ACHN (cell line): ENCODE measurements around the gene LILRA5.
"Not testable (repeated sequence)": the region's sequence is repeated elsewhere in the genome, so short reads cannot be mapped to it uniquely, and the experiment has no call there.

ENCODE experiments used
- DNase-seq: peaks from one replicate; pipeline ENCODE4 v3.0.0-alpha.2; 2015
- in situ Hi-C: cut with HindIII; loops from 2 replicates; pipeline ENCODE4 v1.10.0; 2017; ENCODE audit warnings: low sequenced_read_pairs, low pct_ligation_motif_present, low pct_unique_long_range_greater_than_20kb

The LILRA5 gene

DNA sequence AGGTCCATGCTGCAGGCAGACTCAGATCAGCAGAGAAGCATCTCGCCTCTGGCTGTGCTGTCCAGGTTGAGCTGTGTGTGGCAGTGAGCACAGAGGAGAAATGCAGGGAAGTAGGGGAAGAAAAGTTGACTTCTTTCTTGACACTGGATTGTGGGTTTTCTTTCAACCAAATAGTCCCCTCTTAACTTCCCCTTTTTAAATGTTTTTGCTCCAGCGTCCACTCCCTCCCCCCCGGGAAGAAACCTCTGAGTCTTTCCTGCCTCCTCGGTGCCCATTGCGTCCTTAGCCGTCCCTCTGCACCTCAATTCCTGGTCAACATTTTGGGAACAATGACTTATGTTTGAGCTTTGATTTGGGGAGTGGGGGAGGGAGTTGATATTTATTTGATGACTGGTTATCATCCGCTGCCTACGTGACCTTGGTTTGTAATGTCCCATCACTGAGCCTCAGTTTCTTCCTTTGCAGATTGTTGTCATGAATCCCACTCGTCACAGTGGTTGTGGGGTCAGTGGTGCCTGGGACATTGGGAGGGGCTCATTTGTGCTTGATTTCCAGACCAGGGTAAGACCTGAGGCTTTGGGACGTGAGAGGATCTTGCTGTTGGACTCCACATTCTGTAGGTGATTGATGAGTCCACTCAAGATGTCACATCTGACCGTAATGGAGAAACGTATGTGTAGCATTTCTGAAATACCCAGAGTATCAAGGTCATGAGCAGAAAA lies 31.8 kb downstream of the LILRA5 start, which contains the start of gene LILRB2:
Gene LILRB2, minus strand, starts transcription at position 104 of the 722 bp plus-strand sequence. CDS start 614 bp downstream, outside the sequence.
- in situ Hi-C loops = no loop called here
- DNase-seq = no peak

- in situ Hi-C loops, DNase-seq: not testable (repeated sequence)
These were observed 32.5 kb downstream of the LILRA5 start for GRCh38 chr19:54280441-54280840.

DNA sequence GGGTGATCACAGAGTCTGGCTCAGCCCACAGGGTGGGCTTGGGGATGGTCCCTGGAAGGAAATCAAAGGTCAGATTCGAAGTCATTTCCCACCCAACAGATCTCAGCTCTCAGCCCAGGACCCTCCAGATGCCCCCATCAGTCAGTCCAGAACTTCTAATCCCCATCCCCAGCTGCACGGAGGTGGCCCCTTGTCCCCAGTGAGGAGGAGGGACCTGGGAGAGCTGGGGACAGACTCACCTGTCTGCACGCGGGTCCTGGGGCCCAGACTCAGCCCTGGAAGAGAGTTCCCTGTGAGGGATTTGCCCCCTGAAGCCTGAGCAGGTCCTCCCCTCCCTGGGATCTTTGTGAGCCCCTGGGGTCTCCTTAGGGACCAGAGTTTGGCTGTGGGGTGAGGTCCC lies 32.9 kb downstream of the LILRA5 start:
- in situ Hi-C loops = not testable (repeated sequence)

GRCh38 chr19:54279406-54279962 lies 33.5 kb downstream of the LILRA5 start:
- in situ Hi-C loops = no loop called here

More for the DNA sequence above, 32.9 kb downstream of the LILRA5 start:
- not testable (repeated sequence) for DNase-seq

DNA sequence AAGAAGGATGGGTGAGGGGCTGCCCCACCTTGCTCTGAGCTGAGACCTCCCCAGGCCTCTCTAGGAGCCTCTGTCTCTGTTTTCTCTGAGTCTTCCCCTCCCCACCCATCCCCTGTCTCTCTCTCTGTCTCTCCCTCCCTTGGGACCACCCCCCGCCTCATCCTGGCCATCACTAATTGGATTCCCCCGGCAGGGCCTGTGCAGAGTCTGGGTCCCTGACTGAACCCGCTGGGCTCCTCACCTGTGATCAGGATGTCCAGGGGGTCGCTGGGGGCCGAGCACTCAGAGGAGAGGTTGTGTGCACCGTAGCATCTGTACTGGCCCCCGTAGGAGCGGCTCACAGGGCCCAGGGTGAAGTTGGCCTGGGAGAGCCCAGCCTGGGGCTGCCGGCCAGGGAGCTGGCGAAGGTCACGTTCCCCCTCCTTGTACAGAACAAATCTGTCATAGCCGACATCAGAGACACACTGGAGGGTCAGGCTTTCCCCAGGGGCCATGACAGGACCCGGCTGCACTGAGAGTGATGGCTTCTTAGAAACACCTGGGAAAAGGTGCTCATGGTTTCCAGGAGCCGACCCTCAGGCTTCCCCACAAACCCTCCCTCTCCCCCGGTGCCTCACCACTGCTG lies 34.3 kb downstream of the LILRA5 start:
- DNase-seq, in situ Hi-C loops: not testable (repeated sequence)

More at GRCh38 chr19:54279406-54279962, 33.5 kb downstream of the LILRA5 start:
- no peak for DNase-seq

DNA sequence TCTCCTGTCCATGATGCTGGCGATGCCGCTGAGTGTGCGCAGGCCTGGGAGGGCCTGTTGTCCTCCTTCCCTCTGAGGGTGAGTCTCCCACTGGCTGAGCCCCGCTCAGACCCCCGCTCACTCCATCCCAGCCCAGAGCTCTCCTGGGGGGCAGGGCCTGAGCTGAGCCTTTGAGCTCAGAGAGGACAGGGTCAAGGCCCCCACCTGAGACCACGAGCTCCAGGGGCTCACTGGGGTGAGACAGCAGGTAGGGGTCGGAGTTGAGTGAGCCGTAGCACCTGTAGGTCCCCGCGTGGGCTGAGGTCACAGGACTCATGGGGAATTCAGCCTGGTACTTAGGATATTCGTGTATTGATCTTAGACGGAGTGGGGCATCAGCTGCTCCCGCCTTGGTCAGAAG lies 34.9 kb downstream of the LILRA5 start:
- in situ Hi-C loops, DNase-seq: not testable (repeated sequence)

DNA sequence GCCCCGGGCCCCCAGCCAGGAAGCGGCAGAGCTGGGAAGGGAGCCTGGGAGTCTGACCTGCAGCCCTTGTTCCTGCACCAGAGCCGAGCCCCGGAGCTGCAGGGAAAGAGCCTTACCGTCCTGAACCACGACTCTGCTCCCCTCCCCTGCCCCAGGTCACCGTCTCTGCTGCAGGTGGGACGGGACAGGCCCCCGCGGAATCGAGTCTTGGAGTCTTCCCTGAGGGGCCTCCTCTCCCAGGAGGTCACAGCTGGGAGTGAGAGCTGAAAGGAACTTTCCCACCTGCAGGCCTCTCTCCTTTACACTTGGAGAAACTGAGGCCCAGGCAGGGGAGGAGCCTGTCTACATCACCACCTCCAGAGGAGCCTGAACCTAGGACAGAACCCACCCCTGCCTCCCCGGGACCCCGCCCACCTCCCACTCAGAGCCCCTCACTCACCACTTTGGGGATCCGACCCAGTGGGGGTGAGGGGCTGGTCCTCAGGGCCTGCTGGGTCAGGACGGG lies 35.8 kb downstream of the LILRA5 start:
- DNase-seq, in situ Hi-C loops: not testable (repeated sequence)

DNA sequence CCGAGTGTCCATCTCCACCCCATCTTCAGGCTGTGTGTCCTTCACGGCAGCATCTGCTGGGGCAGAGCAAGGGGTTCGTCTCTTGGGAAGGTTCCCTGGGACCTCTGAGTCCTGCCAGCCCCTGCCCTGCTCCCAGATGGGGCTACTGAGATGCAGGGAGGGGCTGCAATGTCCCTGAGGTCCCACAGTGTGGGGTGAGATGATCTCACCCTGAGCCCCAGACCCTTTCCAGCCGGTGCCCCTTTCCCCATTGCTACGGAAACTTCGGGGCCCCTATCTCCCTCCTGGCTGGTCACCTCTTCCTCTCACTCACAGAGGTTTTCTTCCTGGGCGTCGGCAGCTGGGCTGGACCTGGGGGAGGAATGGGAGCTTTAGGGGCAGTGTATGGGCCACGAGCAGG lies 37.0 kb downstream of the LILRA5 start:
- in situ Hi-C loops = no loop called here
- DNase-seq = no peak

DNA sequence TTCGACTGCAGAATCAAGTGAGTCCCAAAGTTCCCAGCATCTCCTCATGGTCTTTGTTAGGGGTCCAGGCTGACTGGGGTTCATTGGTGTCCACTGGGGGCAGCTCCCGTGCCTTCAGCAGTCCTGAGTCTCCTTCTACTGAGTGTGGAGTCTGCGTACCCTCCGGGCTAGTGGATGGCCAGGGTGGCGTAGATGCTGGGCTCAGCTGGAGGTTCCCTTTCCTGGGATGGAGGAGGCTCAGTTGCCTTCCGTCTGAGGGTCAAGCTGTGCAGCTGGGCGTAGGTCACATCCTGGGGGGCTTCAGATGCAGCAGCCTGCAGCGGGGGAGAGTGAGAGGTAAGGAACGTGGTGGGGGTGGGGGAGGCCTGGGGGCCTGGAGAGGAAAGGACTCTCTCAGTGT lies 38.5 kb downstream of the LILRA5 start:
- DNase-seq, in situ Hi-C loops: not testable (repeated sequence)

- DNase-seq = no peak
- in situ Hi-C loops = no loop called here
These were observed 39.1 kb downstream of the LILRA5 start for GRCh38 chr19:54273821-54274220.

- DNase-seq, in situ Hi-C loops: not testable (repeated sequence)
These were observed 40.8 kb downstream of the LILRA5 start for GRCh38 chr19:54272181-54272580.

DNA sequence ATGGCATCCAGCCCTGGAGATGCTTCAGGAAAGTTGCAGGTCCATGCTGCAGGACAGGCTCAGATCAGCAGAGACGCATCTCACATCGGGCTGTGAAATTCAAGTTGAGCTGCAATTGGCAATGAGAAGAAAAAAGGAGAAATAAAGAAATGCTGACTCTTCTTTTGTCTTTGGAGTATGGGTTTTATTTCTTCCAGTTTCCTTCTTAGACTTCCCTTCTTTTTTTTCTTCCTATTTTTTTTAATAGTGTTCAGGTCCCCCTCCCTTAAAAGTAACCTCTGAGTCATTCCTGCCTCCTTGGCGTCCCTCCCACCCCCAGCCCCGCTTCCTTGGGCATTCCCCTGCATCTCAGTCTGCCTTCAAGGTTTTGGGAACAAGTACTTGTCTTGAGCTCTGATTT lies 41.4 kb downstream of the LILRA5 start:
- DNase-seq, in situ Hi-C loops: not testable (repeated sequence)

DNA sequence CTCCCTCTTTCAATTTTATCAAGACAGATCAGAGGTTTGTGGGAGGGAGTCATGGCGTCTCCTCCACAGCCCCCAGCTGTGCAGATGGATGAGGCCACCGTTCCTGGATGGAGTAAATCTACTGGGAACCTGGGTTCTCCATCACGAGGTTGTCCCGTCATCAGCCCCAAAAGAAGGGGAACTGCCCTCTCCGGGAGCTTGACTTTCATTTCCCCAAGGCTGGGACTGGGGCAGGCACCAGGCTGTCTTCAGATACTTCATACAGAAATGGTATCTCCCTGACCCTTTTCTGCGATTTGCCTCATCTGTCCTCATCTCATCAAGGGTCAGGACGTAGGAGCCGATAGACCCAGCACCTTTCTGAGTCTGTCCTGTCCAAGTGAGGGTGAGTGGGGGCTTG lies 41.9 kb downstream of the LILRA5 start:
- no peak for DNase-seq
- in situ Hi-C loops = no loop called here

- in situ Hi-C loops = no loop called here
- no peak for DNase-seq
These were observed 44.0 kb downstream of the LILRA5 start for GRCh38 chr19:54268936-54269335.

GRCh38 chr19:54266133-54266532 lies 46.8 kb downstream of the LILRA5 start:
- in situ Hi-C loops = no loop called here
- DNase-seq = peak; percentile 64

DNA sequence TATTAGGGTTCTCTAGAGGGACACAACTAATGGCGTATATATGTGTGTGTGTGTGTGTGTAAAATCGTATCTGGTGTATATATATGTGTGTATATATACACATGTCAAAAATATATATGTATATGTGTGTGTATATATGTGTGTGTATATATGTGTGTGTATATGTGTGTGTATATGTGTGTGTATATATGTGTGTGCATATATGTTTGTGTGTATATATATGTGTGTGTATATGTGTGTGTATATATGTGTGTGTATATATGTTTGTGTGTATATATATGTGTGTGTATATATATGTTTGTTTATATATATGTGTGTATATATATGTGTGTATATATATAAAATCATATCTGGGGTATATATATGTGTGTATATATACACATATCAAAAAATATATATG lies 50.5 kb downstream of the LILRA5 start:
- in situ Hi-C loops = no loop called here
- no peak for DNase-seq

DNA sequence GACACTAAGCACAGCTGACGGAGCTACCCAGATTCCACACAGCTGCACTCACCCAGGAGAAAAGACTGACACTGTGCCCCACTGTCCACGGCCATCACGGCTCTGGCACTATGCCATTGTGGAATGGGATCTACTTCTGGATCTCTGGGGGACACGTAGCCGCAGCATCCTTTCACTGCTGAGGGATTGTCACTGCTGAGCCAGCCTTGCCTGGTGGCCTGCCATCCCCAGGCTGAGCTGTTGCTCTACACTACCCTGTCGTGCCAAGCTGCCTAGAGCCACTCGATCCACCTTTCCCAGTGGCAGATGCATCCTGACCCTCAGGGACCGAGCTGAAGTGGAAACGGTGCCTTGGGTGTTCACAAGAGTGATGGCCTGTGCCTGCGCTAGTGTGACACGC lies 50.9 kb downstream of the LILRA5 start:
- in situ Hi-C loops = no loop called here
- DNase-seq = no peak

GRCh38 chr19:54257116-54257480 lies 55.9 kb downstream of the LILRA5 start, which contains the start of gene LILRB5:
LILRB5 (minus strand) TSS chr19:54257273; CDS start chr19:54257193, 80 bp downstream.
- in situ Hi-C loops = no loop called here
- DNase-seq = no peak
